Measurements from ENCODE around the gene CCNQ.

- TF ChIP-seq CTCF (optimal IDR thresholded peaks at IDR 0.05 in 1 of 3, IDR thresholded peaks at IDR 0.05 in 1 of 3, conservative IDR thresholded peaks at IDR 0.05 in 1 of 3; ENCODE audit: extremely low read depth in 1 of 3, insufficient read depth in 2 of 3, low read length in 3 of 3) (no peak), EZH2 (IDR thresholded peaks at IDR 0.05; ENCODE audit: low read length) (no peak)
These were observed 1.1 kb upstream of the CCNQ start for GRCh38 chrX:153600032-153600373.
